Activated CD8-positive, alpha-beta memory T cell treated with anti-CD3 and anti-CD28 coated beads for 1 hour (primary cell): ENCODE measurements around the gene XAGE3.
"Not testable (repeated sequence)": the region's sequence is repeated elsewhere in the genome, so short reads cannot be mapped to it uniquely, and the experiment has no call there.

Experiments
- DNase-seq, 2 donors: peaks; one replicate each; pipeline ENCODE4 v3.0.0-alpha.2; 2020; ENCODE audit warnings: low read depth in 1 of 2; ENCODE audit errors: extremely low read depth in 1 of 2

The XAGE3 gene

GRCh38 chrX:52867610-52868348 lies at the start of gene XAGE3:
Gene XAGE3, minus strand, starts transcription at chrX:52868083. Its CDS starts 950 bp downstream, at chrX:52867133.
- no peak for DNase-seq

DNA sequence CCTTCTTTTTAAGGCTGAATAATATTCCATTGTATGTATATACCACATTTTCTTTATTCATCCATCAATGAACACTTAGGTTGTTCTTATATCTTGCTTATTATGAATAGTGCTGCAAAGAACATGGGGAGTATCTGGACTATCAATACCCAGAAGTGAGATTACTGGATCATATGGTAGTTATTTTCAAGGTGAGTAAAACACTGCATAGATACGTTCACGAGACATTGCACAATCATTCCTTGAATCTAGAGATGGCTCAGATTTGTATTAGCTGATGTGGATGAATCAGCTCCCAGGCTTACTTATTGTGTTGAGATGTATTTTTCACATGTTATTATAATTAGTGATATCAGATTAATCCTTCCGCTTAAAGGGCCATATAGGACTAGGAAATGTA lies 46.8 kb upstream of the XAGE3 start:
- DNase-seq, result not testable (repeated sequence)

DNA sequence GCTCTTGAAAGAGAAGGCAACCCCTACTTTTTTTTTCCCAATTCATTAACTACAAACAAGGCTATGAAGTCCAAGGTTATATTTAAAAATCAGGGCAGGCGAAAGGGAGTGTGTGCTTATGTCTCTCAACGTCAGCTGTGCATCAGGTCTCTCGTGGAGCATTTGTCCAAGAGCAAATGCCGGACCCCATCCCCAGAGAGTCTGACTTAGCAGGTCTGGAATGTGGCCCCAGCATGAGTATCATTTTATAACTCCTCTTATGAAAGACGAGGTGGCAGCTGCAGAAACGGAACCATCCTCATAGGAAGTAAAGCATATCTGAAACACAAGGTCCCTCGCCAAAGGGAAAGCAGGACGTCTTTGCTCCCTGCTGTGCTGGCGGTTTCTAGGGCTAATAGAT lies 45.8 kb upstream of the XAGE3 start:
- not testable (repeated sequence) for DNase-seq

DNA sequence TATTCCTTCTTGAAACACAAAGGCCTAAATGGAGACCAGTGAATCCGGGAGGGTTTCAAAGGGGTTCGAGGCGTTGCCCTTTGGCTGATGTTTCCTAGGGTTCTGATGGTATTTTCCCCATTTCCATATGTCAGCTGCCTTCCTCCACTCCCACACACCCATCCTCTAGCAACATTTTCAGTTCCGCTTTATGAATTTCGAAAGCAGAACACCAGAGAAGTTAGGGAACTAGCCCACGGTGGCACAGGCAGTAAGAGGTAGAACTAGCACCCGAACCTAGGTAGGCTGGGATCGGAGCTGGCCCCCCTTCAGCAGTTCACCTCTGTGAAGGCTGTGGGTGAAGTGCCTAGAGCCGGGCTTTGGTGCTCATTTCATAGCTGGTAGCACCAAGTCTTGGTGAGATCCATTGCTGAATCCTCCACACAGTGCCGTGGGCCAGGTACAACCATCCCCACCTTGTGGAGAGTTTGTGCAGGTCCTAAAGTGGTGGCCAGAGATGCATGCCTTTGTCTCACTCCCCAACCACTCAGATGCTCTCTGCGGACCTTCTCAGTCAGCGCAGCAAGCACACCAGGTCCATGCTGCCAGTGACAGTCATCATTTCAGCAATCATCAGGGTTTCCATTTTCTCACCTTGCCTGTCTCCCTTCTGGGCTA lies 41.6 kb upstream of the XAGE3 start:
- DNase-seq, result not testable (repeated sequence)

DNA sequence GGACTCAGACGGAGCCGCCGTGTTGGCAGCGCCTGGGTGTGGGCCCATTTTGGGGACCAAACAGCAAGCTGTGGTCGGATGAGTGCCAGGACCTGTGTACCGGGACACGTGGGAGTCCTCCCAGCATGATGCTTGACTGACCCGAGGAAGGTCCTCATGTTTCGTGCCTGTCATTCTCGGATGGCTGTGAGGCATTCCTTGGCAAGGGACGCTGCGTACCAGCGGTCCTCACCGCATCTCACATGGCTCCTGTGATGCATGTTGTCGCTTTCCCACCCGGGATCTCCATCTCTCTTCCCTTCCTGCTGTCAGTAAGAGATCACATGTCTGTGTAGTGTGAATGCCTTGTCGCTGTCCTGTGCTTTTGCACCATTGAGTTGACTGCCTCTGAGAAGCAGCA lies 40.0 kb upstream of the XAGE3 start:
- DNase-seq, result not testable (repeated sequence)

DNA sequence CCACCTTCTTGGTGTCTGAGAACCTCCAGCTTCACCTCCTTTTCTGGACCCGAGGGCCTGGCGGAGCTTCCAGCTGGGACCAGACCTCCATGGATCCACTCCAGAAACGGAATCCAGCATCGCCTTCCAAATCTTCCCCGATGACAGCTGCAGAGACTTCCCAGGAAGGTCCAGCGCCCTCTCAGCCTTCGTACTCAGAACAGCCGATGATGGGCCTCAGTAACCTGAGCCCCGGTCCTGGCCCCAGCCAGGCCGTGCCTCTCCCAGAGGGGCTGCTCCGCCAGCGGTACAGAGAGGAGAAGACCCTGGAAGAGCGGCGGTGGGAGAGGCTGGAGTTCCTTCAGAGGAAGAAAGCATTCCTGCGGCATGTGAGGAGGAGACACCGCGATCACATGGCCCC lies 39.3 kb upstream of the XAGE3 start:
- DNase-seq, result not testable (repeated sequence)

DNA sequence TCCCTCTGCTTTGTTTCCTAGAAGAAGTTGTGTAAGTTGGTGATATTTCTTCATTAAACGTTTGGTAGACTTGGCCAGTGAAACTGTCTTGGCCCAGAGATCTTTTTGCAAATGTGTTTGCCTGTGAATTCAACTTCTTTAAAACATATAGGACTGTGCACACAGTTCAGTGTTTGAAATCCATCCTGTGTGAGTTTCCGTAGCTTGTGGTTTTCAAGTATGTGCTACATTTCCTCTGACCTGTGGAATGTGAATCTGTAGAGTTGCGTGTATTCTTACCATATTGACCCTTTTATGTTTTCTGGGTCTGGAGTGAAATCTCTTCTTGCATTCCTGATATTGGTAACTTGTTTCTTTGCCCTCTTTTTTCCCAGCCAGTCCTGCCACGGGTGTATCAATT lies 38.2 kb upstream of the XAGE3 start:
- DNase-seq, result not testable (repeated sequence)

DNA sequence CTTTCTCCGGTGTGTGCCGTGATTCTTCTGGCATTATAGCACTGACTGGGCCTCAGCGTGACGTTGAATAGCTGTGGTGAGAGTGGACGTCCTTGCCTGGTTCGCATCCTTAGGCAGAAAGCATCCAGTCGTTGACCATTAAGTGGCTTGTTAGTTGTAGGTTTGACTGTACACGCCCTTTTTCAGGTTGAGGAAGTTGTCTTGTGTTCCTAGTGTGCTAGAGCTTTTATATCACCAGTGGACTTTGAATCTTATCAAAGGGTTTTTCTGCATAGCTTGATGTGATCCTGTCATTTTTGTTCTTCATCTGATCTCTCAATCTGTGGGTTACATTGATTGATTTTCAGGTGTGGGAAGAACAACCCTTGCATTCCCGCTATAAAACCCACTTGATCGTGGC lies 37.6 kb upstream of the XAGE3 start:
- not testable (repeated sequence) for DNase-seq

DNA sequence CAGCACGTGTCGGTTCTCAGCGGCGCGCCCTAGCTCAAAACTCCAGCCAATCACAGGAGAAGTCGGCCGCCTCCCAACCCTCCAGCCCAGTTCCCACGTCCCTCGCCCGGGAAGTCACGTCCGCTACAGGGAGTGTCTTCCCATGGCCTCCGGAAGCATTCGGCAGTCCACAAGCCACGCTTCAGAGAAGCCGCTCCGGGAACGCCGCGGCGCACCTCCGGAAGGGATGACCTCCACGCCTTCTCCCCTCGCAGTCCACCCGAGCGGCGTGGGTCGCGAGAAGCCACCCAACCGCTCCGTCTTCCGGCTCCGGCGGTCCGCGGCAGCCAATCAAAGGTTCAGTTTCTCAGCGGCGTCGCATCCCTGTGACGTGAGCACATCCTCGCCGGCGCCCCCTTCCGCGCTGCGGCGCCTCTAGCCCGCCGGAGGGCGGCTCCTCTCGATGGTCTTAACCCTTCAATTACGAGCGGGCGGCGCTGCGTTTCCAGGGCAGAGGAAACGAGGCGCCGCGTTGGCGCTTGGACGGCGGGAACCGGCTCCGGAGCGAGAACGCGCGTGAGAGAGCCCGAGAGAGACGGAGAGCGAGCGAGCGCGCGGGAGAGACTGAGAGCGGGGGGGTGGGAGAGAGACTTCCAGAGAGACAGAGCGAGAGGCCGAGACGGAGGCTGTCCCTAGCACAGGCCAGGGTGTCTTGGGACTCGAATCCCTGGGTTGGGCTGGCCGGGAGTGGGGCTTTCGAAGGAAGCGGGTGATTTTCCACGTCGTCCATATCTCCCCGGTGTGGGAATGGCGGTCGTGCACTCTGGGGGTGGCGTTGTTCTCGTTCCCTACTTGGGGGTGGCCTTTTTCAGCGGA lies 29.2 kb upstream of the XAGE3 start, which contains the start of gene FAM156B:
FAM156B (plus strand) TSS at position 476 of the 855 bp plus-strand sequence. CDS start 9,896 bp downstream, outside the sequence.
- DNase-seq, result not testable (repeated sequence)

DNA sequence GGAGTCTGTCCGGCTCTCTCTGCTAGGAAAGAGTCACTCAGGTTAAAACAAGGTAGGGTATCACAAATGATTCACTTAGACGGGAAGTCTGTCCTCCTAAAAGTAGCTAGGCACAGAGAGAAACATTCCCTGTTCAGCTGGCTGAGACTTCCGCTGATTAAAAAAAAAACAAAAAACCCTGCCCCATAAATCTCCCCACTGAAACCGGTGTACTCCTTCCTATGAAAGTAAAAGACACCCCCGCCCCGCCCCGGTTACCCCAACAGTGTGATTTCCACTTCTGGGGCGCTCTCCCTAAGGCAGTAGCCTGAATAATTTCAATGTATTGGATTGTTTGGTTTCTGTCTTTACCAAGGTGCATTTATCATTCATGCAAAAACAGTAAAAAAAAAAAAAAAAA lies 28.6 kb upstream of the XAGE3 start:
- not testable (repeated sequence) for DNase-seq

- not testable (repeated sequence) for DNase-seq
These were observed 20.2 kb upstream of the XAGE3 start for GRCh38 chrX:52888090-52888489.

DNA sequence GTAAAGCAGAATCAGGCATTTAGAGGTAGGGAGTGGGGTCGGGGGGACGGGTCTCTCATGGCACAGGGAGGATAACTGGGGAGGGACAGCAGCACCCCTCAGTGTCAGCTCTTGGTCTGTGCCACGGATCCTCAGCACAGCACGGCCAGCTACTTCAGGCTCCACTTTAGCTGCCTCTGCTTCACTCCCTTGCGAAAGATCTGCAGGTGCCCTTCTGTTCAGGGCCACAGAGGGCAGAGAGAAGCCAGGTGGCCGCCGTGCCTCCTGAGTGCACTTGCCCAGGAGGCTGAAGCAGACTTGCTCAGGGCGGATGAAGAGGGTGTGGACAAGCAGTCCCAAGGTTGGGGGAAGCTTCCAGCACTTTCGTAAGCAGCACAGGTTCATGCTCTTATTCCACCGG lies 19.6 kb upstream of the XAGE3 start:
- not testable (repeated sequence) for DNase-seq

DNA sequence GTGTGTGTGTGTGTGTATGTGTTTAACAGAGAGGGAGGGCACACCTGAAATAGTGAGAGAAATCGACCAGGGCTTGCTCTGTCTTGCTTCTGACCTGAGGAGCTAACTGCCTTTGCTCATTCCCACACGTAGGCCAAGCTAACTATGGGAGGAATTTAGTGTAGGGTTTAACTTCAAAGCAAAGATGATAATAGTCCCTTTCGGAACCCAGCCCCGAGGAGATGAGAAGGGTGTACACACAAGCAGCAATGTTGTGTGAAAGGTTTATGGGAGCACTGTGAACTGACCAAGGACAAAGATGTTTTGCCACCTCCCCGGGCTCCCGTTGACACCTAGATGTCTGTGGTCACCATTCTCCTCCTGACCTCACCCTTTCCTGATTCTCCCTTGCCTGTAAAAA lies 8.5 kb upstream of the XAGE3 start:
- not testable (repeated sequence) for DNase-seq

DNA sequence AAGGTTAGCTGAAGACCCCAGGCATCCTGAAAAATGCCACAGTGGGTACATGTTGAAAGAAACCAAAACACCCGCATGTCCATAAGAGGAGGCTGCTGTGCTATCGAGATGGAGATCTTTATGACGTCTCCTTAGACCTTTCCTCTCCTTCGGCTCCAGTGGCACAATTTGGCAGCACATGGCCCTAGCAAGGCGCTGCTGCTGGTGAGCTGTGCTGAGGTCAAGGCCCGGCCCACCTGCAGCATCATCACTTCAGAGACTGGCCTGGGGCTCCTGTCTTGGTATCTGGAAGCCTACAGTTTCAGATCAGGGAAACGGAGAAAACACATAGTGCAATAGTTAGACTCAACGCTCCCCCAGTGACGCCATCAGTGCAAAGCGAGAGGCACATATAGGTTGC lies 7.6 kb upstream of the XAGE3 start:
- not testable (repeated sequence) for DNase-seq

GRCh38 chrX:52874661-52875060 lies 6.8 kb upstream of the XAGE3 start:
- DNase-seq, result no peak

GRCh38 chrX:52873825-52874224 lies 5.9 kb upstream of the XAGE3 start:
- DNase-seq, result not testable (repeated sequence)

- DNase-seq, result no peak
These were observed 2.2 kb upstream of the XAGE3 start for GRCh38 chrX:52870046-52870445.

- DNase-seq, result no peak
These were observed 2.4 kb downstream of the XAGE3 start for GRCh38 chrX:52865343-52865998.

GRCh38 chrX:52856991-52857525 lies 10.8 kb downstream of the XAGE3 start:
- not testable (repeated sequence) for DNase-seq

GRCh38 chrX:52852110-52852860 lies 15.6 kb downstream of the XAGE3 start:
- DNase-seq, result no peak
